Fibroblast of skin of right quadriceps (primary cell): Measurements from ENCODE around the gene STEAP3.

Experiments
- DNase-seq: peaks from one replicate; pipeline ENCODE4 v3.0.0-alpha.2; 2013

Gene STEAP3

DNA sequence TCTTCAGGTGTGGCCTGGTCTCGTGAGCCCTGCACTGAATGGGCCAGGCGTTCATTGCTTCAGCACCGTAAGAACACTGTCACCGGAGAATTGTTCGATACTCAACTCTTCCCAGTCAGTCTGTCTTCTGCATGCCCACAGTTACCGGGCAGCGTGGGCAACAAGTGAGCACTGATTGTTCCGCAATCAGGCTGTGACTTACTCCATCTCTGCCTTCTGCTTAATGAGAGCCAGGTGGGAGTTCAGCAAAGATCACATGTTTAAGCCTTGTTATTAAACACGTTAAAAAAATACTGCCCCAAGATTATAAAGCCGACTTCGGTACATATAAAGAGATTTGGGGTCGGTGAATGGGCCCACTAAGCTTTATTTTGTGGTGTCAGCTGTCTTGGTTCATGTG, 3.7 kb downstream of the STEAP3 start:
- DNase-seq = no peak

DNA sequence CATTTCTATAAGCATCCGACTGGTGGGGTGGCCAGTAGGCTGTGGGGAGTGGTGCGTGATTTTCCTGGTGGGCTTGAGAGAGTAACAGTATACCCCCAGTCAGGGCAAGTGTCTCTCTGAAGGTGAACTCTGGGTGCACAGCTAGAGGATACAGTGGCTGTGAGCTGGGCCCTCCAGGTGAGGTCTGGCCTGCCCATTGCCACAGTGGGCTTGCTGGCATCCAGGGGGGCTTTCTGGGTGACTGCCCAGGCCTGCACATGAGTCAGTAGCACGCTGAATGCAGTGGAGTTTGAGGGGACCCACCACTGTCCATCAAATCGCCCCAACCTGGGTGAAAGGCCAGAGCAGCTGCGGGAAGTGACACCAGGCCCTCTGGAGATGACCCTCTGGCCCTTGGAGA, 4.5 kb downstream of the STEAP3 start:
- no peak for DNase-seq

DNA sequence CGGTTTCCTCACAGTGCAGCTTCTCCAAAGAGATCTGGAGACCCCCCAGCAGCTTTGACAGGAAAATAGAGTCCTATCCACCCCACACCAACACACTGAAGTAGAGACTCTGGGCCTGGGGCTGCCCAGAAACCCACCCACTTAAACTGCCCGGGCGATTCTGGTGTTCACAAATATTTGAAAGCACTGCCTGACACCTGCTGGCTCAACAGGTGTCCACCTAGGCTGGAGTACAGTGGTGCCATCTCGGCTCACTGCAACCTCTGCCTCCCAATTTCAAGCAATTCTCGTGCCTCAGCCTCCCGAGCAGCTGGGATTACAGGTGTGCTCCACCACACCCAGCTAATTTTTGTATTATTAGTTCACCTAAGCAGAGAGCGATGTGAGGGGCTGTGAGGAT, 5.3 kb downstream of the STEAP3 start:
- no peak for DNase-seq

DNA sequence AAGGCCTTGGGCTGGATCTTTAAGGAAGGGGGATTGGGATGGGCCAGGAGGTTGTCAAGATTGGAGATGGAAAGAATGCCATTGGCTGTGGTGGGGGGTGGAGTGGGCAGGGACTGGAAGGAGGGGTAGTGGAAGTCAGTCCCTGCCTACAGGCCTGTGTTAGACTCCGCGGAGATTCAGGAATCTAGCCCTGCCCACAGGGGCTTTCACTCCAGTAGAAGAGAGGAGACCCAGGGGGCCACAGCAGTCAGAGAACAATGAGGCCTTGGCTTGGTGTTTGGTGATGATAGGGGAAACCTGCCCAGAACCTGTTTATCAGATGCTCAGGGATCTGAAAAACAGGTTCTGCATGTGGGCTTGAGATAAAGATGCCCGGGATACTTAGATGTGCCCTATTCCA, 6.1 kb downstream of the STEAP3 start:
- no peak for DNase-seq

DNA sequence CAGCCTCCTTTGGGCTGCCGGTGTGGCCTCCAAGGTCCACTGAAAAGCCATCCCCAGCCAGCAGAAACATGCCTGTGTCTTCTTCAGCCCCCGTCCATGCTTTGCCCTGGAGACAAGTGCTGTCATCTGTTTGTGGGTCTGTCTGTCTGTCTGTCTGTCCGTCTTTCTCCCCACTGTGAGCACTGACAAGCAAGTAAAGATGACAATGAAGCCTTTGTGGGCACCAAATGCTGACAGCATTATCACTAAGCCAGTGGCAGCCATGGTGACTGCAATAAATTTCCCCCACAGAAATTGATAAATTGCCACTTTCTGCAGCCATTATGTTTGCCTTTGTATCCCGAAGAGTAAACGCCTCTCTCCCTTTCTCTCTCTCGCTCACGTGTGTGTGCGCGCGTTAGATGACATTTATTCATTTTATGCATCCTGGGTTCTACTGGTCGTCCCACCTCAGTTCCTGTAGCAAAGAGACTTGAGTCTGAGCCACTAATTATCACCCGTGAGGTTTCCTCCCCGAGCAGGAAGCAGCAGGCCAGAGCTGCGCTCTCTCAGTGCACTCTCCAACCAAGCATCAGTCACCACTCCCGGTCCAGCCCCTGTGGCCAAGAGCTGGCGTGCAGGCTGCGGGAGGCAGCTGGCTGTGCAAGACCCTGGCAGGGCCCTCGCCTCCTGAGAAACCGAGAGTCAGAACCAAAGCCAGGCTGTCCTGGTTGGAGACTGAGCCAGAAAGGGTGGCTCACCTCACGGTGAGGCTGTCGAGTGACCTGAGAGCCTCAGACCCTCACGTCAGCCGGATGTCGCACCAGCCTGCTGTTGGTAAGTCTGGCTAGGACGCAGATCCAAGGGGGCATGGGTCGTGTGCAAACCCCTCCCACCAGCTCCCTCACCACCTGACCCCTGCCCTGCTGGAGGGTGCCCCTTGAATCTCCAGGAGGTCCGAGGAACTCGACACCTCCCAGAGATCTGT, 6.9 kb downstream of the STEAP3 start:
- DNase-seq = peak; percentile 63

DNA sequence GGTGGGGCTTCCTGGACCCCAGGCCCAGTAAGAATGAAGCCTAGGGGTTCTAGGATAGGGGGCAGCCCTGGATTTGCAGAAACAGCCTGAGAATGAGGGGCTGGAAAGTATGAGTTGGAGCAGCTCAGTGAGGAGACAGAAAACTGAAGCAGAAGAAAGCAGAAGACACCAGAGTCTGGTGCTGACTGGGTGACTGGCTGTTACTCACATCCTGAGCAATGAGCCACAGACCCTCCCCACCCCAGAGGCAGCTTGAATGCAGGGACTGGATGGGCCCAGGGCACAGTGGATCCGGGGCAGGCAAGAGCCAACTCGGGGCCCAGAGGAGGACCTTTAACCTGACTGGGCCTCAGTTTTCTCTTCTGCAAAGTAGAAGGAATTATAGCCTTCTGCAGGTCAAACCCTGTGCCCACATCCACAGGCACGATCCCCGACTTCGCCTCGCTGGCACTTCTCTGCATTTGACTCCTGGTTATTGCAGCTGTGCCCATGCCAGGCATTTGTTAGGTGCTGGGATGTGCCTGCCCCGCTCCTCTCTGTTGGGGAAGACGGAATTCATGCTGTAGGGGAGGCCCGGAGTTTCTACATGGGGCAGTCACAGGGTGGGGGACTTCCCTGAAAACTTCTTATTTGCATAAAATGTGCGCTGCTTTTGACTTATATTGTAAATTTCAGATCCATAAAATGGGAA, 8.5 kb downstream of the STEAP3 start:
- DNase-seq = peak; percentile 80

DNA sequence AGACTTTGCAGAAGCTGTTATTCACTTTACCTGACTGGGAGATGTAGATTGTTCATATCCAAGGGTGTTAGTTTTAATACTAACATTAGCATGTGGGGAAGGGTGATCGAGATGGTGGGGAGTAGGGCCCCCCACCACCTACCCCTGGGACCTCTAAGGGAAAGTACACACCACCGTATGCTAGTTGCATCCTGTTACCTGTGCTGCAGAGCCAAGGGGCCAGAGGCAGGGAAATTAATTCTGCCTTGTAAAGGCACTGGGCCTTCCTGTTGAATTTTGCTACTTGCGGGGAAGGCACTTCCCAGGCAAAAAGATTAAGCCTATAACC, 9.0 kb downstream of the STEAP3 start:
- DNase-seq = no peak

DNA sequence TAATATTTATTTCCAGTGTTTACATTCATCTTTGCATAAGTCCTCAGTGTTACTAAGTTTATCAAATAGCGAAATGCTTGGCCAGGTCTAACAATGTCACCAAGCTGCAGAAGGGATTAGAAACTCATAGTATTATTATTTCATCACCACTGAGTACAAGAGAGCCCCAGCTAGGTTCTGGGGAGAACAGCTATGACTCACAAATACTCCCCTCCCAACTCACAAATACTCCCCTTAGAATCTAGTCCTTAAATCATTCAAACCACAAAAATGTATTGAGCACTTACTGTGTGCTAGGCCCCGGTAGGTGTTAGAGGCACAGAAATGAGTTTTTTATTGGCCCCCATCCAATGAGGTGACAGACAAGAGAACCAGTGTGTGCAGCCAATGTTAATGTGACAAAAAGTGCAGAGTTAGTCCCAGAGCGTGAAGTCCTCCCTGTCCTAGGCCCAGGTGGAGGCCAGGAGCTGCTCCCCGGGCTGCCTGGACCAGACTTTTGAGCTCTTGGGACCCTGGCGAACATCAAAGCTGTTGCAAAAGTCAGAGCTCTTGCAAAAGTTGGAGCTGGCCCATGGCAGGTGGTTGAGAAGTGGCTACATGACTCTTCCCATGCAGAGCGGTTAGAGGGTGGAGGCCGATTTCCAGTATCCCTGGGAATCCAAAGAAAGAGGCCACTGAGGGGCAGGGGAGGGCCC, 9.8 kb downstream of the STEAP3 start:
- DNase-seq = peak; percentile 88

DNA sequence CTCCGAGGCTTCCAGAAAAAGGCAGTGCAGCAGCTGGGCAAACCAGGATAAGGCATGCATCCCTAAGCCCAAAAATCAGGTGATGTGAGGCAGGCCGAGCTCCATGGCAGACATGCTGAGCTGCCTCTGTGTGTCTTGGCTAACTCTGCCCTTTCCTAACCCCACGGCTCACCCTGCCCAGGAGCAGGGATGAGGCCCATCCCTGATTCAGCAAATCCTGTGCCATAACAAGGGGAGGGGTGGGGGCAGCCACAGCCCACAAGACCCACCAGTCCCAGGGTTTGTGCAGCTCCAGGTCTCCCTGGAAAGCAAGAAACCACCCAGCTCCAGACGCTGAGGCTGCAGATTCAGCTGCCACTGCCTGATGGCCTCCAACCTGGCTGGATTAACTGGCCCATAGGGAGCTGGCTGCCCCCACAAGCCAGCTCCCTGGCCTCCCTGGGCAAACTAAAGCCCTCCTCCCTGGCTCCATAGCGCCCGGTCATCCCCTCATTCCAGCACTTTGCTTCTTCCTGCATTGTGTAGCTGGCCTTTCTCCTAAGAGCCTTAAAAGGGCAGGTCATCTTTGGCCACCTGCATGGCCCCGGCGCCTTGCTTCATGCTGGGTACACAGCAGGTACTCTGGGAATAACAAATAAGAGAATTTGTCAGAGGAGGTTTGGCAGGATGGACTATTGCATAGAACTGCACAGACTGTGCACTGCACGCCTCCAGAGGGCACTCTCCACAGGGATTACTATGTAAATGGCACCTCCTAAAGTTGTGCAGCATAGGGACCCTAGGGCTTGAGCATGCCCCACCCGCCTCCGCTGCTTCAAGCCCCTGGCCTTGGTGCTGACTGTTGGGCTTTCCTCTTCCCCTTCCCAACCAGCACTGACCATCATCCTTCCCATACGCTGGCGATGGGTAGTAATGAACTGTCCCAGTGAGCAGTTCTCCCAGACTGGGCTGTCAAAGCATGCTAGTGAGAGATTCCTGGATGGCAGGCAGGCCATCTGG, 10.7 kb downstream of the STEAP3 start:
- DNase-seq = no peak

DNA sequence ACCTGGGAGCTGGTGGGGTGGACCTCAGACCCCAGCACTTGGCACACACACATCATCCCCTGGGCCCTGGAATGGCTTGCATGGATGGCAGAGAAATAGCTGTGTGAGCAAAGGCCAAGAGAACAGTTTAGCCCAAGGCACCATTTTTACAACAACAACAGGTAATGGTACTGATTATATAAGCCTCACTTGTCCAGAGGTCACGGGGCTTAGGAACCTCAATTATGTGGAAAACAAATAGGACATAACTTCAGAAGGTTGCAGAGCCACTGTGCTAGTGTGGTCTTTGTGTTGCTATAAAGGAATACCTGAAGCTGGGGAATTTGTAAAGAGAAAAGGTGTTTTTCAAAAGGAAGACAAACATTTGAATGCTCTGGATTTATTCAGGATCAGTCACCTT, 13.2 kb downstream of the STEAP3 start:
- no peak for DNase-seq

DNA sequence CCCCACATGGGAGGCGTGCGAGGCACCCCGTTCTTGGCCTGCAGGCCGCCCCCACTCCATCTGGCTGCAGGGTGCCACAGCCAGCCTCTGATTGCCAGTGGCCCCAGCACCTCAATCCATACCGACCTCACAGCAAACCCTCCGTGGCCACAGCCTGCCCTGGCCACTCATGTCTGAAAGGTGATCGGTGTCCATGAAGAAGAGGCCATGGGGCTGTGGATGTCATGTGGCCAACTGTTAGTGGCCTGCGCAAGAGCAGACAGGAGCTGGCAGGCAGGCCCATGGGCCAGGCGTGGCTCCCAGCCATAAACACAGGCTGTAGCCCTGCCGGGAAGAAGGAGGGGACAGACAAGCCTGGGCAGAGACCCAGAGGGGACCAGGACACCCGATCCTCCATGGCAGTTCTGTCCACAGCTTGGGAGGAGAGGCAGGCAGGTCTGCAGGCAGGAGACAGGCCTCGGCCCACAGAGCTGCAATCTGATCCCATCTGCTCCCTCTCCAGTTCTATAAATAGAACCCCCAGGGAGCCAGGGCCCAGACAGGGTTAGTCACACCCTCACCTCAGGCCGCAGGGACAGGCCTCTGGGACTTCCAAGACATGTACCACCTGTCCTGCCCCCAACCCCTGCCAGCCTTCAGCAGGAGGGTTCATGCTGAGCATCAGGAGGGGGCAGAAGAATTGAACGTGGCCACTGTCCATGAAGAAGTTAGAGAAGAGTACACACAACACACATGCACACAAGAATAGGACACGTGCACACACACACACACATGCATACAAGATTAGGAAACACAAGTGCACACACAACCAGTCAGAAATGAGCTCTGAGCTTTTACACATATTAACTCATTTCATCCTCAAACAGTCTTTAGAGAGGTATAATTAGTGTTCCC, 16.9 kb downstream of the STEAP3 start:
- peak; percentile 71 for DNase-seq

DNA sequence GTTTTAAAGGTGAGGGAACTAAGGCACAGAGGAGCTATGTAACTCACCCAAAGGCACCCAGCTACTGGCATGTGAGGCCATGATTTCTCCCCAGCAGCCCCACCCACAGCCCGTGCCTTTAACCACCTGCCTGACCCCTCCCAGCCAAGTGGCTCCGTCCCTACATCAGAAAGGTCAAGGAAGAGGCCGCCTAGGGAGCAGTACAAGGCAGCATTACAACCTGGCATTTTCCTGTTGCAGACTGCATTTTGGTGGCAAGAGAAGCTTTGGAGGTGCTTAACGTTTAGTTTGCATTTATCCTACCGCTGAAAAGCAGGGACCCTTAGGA, 17.5 kb downstream of the STEAP3 start:
- DNase-seq = no peak

DNA sequence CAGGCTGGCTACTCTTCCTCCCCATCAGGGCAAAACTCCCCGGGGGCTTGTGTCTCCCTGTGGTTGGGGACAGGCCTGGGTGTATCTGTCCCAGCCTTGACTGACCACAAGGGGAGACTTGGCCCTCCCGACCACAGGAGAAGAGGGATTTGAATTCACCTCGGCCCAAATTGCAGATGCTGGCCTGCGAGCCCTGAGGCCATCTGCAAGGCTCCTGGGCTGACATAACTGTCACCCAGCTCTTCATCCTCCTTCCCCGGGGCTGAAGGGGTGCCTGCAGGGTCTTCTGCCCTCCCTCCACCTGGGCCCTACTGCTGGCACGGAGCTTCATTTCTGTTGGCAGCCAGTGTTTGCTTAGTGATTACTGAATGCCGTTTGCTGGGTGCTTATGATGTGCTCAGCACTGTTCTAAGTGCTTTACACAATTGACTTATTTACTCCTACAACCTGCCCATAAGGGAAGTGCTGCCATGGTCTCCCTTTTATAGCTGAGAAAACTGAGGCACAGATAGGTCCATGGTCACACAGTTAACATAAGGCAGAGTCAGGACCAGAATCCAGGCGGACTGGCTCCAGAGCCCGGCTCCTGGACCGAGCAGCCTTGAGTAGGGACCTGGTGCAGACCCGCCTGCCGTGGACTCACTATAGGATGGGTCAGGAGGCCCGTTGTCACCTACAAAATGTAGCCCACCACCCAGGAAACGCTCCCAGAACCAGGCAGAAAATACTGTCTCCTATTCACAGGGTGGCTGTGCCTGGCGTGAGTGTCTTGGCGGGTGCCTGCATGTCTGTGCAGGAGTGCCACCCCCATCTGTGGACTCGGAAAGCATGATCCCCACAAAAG, 18.9 kb downstream of the STEAP3 start:
- DNase-seq = no peak

DNA sequence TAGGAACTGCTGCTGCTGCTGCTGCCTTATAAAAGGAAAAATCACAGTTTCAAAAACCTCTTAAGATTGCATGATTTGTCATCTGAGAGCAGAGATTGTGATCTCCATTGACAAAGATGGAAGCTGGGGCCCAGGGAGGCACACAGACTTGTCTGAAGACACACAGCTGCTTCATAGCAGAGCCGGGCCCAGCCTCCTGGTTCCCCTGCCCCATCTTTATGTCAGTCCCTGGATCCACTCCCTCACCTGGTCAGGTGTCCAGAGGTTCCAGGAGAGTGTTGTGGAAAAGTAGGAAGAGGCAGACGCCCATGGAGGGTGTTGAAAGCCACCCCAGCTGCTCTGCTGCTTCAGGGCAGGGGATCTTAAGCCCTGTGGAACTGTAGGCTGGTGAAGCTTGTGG, 20.0 kb downstream of the STEAP3 start:
- DNase-seq = no peak

DNA sequence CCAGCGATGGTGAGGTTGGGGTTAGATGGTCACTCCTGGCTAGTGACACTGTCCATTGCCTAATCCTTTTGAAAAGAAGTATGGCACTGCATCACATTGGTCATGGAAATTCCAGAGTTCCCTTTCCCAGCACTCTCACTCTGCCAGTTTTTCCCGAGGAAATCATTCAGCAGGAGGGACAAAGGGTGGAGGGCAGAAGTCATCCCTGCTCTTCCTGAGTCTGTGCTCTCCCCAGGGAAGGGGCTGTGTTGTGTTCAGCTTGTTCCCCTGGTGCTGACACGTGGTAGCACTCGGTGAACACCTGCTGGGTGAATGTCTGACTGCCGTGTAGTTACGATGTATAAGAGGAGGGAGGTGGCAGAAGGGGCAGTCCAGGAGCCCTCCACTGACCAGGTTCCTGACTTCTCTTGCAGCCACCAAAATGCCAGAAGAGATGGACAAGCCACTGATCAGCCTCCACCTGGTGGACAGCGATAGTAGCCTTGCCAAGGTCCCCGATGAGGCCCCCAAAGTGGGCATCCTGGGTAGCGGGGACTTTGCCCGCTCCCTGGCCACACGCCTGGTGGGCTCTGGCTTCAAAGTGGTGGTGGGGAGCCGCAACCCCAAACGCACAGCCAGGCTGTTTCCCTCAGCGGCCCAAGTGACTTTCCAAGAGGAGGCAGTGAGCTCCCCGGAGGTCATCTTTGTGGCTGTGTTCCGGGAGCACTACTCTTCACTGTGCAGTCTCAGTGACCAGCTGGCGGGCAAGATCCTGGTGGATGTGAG, 21.6 kb downstream of the STEAP3 start:
- no peak for DNase-seq

DNA sequence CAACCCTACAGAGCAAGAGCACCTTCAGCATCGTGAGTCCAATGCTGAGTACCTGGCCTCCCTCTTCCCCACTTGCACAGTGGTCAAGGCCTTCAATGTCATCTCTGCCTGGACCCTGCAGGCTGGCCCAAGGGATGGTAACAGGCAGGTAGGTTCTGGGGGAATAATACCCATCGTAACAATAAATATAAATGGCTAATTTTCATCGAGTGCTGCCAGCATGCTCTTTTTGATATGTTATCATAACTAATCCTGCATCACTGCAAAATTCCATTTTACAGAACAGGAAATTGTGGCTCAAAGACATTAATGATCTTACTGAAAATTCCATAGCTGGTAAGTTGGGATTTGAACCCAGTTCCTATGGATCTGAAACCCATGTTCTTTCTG, 22.2 kb downstream of the STEAP3 start:
- no peak for DNase-seq

DNA sequence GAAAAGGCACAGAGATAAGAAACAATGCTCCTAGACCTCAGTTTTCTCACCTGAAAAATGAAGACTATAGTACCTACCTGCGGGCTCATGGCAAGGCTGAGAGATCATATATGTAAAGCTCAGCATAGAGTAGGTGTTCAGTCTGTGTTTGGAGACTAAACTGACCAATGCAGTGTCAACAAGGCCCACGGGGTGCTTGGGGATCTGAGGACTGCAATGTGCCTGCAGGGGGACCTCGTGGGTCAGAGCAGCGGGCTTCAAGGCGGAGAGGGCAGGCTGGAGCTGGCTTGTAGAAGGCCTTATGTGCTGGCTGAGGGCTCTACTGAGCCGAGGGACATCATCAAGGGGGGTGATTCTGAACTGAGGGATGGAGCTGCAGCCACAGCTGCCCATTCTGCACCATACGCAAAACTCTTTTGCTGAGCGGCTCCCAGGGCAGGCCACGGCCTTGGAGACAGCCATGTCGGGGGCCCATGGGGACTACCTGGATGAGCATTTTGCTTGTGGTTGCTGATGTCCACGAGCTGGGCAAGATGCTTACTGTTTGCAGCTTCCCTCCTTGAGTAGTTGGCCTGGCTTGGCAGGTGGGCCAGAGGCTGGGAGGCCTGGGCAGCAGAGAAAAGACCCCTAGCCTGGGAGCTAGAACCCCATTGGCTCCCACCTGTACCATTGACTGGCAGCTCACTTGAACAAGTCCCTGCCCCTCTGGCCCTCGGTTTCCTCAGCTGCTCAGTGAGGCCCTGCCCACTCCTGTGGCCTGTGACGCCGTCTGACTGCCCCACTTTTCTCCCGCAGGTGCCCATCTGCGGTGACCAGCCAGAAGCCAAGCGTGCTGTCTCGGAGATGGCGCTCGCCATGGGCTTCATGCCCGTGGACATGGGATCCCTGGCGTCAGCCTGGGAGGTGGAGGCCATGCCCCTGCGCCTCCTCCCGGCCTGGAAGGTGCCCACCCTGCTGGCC, 23.5 kb downstream of the STEAP3 start:
- DNase-seq = no peak

DNA sequence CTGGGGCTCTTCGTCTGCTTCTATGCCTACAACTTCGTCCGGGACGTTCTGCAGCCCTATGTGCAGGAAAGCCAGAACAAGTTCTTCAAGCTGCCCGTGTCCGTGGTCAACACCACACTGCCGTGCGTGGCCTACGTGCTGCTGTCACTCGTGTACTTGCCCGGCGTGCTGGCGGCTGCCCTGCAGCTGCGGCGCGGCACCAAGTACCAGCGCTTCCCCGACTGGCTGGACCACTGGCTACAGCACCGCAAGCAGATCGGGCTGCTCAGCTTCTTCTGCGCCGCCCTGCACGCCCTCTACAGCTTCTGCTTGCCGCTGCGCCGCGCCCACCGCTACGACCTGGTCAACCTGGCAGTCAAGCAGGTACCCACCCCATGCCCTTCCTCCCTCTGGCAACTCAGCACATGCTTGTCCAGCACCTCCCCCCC, 24.2 kb downstream of the STEAP3 start:
- no peak for DNase-seq

DNA sequence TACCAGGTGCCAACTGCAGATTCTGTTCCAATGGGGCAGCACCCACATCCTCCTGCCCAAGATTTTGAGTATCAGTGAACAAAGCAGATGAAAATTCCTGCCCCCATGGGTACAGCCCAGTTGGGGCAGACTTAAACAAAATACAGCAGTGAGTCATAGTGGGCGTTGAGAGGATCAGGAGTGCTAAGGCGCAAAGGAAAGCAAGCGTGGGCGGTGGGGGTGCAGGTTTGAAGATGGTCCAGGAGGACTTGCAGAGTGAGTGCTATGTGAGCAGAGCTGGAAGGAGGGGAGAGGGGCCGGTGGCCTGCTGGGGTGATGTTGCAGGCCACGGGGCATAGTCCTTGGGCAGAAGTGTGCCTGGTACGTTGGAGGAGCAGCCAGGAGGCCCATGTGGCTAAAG, 24.7 kb downstream of the STEAP3 start:
- peak; percentile 75 for DNase-seq
